ENCODE measurements around the gene CTNND2.

Gene CTNND2

DNA sequence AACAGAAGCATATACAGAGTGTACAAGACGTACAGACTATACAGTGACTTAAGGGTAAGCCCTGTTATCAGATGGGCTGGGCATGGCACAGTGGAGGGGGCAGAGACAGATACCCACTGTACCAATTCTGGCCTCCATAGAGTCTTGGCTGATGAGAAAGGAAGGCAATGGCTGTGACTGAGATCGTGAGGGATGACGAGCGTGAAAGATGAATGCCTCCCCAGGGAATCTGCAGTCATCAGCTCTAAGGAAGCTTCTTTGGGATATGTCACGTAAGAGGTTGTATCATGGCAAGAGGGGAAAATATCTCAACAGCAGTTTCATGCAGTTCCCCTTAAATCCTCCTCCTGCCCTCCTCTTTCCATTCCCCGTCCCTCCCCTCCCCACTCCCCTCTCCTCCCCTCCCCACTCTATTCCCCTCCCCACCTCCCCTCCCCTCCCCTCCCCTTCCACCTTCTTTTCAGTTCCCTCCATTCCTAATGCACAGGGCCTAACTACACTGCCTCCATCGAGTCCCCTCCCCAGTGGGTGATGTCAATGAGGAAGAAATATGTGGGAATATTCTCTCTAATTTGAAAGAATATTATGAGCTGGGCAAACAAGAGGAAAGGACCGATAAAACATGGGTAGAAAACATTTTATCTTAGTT, 916.8 kb downstream of the CTNND2 start:
- DNase-seq (ENCODE audit: low read depth in 2 of 2): no peak

GRCh38 chr5:10985721-10986110, 918.5 kb downstream of the CTNND2 start:
- no peak for DNase-seq (ENCODE audit: low read depth in 2 of 2)

DNA sequence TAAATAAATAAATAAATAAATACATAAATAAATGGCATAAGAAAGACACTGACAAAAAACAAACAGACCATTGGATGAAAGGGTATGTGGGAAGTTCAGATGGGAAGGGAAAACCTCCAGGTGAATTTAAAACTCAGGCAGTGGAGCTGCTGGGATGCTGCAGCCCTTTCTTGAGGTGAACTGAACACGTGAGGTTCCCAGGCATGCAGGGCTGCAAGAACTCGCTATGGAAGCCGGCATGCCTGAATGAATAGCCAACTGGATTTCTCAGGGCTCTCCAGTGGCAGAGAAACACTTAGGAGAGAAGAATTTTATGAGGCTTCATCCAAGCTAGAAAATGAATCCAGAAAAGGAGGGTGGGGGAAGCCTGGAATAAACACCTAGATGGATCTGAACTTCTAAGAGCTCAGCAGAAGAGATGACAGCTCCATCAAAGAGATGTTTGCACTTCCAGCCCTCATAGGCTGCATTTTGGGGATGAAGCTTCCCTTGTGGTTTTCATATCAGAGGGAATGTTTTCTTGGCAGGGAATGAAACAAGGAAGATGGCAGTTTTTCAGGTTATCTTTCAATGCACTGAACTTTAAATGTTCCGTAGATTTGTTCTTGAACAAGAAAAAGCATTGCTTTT, 919.0 kb downstream of the CTNND2 start:
- DNase-seq (ENCODE audit: low read depth in 2 of 2): no peak

DNA sequence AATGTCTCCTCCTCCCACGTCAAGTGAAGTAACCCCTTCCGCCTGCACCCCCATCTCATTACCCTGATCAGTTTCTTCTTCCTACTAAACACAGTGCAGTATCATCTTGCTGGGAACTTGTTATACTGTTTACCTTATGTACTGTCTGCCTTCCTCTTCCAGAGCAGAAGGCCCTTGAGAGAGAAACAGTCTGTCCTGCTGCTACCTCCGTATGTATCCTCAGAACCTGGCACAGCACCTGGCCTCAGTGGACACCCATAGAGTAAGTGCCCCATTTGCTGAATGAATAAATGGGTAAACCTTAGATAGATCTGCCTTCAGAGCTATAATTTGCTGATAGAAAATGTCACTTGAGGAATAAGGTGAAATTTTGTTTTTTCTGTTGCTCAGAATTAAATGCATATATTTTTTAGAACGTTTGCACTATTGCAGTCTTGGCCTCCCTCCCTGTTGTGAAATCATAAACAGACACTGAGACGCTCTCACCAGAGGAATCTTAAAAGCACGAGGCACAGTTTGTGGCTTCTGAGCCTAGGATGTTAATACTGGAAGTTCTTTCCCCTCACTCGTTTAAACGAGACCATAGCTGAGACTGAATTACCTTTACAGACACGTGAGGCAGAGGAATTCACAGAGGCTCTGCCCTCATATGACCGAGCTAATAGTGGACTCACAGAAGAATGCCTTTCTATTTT, 920.1 kb downstream of the CTNND2 start:
- no peak for DNase-seq (ENCODE audit: low read depth in 2 of 2)

DNA sequence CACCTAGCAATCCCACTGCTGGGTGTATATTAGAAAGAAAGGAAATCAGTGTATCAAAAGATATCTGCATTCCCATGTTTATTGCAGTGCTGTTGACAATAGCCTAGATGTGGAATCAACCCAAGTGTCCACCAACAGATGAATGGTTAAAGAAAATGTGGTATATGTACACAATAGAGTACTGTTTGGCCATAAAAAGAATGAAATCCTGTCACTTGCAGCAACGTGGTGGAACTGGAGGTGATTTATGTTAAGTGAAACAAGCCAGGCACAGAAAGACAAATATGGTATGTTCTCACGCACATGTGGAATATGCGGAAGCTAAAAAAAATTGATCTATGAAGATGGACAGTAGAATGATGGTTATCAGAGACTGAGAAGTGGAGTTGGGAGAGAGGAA, 921.6 kb downstream of the CTNND2 start:
- DNase-seq (ENCODE audit: low read depth in 2 of 2): no peak

- no peak for DNase-seq (ENCODE audit: low read depth in 2 of 2)
These were observed 922.3 kb downstream of the CTNND2 start for GRCh38 chr5:10981932-10982331.

DNA sequence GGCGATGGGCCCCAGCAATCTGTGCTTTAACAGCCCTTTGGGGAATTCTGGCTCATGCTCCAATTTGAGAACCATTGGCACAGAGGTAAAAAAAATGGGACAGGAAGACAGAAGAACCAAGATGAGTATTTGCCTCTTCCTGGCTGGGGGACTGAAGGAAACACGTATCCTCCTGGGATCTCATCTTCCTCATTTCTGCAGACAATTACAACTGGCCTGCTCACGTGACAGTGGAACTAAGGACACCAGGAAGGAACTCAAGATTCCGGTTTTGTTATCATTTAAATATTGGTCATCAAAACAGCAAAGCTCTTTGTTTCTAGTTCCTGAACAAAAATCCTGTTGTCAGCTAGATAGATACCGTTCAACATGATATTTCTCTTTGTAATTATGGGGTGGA, 927.2 kb downstream of the CTNND2 start:
- no peak for DNase-seq (ENCODE audit: low read depth in 2 of 2)

- DNase-seq (ENCODE audit: low read depth in 2 of 2): no peak
These were observed 928.3 kb downstream of the CTNND2 start for GRCh38 chr5:10975945-10976344.

GRCh38 chr5:10974850-10975249, 929.4 kb downstream of the CTNND2 start:
- no peak for DNase-seq (ENCODE audit: low read depth in 2 of 2)

GRCh38 chr5:10973316-10973715, 930.9 kb downstream of the CTNND2 start:
- DNase-seq (ENCODE audit: low read depth in 2 of 2): no peak

DNA sequence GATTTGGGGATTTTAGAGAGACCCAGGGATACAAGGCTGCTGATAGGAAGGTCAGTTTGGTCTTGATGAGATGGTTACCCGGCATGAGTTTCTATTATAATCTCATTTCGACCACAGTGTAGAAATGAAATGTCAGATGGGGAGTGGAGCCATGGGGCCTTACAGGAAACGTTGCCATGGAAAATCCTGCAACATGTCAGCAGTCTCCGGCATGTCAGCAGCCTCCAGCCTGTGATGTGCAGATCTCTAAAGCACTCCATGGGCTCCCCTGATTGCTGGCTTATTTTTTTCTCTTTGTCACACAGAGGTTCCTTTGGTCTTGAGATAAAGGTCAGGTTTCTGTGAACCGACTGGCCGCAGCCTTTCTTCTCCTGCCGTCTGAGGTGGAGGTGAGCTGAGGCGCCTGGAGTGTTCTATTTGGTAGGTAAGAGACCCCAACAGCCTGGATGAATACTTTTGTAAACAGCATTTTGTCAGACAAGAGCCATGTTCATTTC, 934.5 kb downstream of the CTNND2 start:
- DNase-seq (ENCODE audit: low read depth in 2 of 2): no peak

GRCh38 chr5:10964806-10965205, 939.4 kb downstream of the CTNND2 start:
- no peak for DNase-seq (ENCODE audit: low read depth in 2 of 2)

DNA sequence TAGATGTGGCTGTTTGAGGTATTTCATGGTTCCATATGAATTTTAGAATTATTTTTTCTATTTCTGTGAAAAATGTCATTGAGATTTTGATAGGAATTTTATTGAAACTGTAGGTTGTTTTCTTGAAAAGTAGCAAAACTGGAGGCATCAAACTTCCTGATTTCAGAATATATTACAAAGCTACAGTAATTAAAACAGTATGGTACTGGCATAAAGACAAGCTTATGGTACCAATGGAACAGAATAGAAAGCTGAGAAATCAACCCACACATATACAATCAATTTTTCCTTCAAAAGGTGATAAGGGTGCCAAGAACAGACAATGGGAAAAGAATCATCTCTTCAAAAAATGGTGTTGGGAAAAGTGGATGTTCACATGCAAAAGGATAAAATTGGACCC, 945.5 kb downstream of the CTNND2 start:
- DNase-seq (ENCODE audit: low read depth in 2 of 2): no peak

GRCh38 chr5:10949856-10950630, 954.2 kb downstream of the CTNND2 start:
- no peak for DNase-seq (ENCODE audit: low read depth in 2 of 2)

- no peak for DNase-seq (ENCODE audit: low read depth in 2 of 2)
These were observed 958.2 kb downstream of the CTNND2 start for GRCh38 chr5:10946050-10946449.

DNA sequence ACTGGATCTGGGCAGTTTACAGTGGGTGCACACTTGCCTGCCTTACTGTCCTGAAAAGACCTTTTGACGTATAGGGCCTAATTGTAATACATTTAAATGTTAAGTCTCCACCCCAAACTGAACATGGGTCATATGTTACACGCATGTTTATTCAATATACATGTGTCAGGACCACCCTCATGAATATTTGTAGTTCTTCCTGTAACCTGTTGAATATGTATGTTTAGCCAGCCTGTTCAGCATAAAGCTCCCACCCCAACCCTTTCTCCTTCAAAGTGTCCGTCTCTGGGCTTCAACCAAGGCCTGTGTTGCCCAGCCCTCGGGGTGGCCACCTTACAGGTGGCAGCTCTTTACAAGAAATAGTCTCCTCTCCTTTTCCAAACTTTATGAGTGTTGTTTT, 962.3 kb downstream of the CTNND2 start:
- DNase-seq (ENCODE audit: low read depth in 2 of 2): no peak

DNA sequence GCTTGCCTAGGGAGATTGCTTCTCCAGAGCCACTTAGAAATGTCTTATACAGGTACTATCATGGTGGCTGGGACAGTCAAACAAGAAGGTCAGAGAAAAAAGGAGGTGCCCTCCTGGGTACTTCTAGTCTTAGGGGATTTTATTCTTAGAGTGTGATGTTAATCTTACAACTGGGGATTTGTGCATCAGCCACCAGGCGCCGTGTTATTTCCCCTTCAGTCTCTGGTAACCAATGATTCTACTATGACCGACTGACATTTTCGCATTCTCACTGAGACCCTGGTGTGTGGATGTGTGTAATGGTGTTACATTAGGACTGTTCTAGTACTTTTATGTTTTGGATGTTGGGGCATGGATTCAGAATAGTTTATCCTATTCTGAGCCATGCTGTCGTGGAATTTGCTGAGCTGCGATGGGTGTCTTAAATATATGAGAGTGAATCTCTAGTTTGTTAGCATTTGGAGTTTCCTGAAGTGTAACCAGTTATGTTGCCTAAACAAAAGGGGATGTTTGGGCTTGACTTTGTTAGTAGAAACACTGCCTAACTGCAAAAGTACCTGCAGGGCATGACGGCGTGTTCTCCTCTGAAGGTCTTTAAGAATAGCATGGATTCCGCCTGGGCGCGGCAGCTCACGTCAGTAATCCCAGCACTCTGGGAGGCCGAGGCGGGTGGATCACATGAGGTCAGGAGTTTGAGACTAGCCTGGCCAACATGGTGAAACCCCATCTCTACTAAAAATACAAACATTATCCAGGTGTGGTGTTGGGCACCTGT, 968.0 kb downstream of the CTNND2 start:
- DNase-seq (ENCODE audit: low read depth in 2 of 2): no peak

DNA sequence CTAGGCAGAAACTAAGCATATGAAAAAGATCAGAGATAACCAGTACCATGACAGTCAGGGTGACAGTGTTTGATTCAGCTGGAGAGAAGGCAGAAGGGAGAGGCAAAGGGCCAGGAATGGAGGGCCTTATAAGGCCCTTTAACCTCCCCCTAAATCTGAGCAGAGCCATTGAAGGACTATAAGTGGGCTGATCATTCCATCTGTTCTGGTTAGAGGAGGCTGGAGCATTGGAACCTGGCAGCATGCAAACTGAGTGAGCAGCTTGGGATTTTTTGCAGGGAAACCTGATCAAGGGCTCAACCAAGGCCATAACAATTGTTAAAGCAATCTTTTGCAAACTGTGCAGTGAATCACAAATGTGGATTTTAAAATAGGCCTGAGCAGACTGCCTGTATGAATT, 968.7 kb downstream of the CTNND2 start:
- no peak for DNase-seq (ENCODE audit: low read depth in 2 of 2)

- DNase-seq (ENCODE audit: low read depth in 2 of 2): no peak
These were observed 969.4 kb downstream of the CTNND2 start for GRCh38 chr5:10934783-10935355.

DNA sequence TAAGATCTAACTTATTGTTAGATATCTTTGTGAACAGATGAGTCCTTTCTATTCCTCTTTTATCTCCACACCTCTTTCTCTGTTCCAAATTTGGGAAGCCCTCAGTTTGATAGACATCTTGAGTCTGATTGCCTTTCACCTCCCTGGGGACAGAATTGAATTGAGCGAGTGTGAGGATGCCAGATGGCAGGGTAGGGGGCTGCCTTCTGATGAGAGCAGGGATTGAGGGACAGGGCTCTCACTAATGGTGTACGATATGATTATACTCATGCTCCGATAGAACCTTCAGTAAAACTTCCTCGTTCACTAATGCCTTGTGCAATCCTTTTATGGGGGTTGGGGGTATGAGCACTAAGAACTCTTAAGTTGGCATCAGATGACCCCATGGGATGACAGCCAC, 971.1 kb downstream of the CTNND2 start:
- DNase-seq (ENCODE audit: low read depth in 2 of 2): no peak

- no peak for DNase-seq (ENCODE audit: low read depth in 2 of 2)
These were observed 971.8 kb downstream of the CTNND2 start for GRCh38 chr5:10932426-10932825.
